Measurements from ENCODE around the gene CUX1.
"Not testable (repeated sequence)": the region's sequence is repeated elsewhere in the genome, so short reads cannot be mapped to it uniquely, and the experiment has no call there.

CUX1 gene

GRCh38 chr7:101869901-101870290 lies 52.5 kb downstream of the CUX1 start:
- no peak for DNase-seq (ENCODE audit: low read depth)

GRCh38 chr7:101870361-101871062 lies 53.1 kb downstream of the CUX1 start:
- DNase-seq (ENCODE audit: low read depth) = peak; percentile 79

- DNase-seq (ENCODE audit: low read depth) = no peak
Measured at GRCh38 chr7:101871351-101871750, 53.9 kb downstream of the CUX1 start.

GRCh38 chr7:101874028-101874427 lies 56.6 kb downstream of the CUX1 start:
- DNase-seq (ENCODE audit: low read depth) = peak; percentile 66

GRCh38 chr7:101875283-101875846 lies 57.9 kb downstream of the CUX1 start:
- DNase-seq (ENCODE audit: low read depth) = no peak

- no peak for DNase-seq (ENCODE audit: low read depth)
Measured at GRCh38 chr7:101877882-101878591, 60.6 kb downstream of the CUX1 start.

- DNase-seq (ENCODE audit: low read depth) = no peak
Measured at GRCh38 chr7:101878938-101879337, 61.5 kb downstream of the CUX1 start.

- no peak for DNase-seq (ENCODE audit: low read depth)
Measured at GRCh38 chr7:101879565-101879964, 62.1 kb downstream of the CUX1 start.

GRCh38 chr7:101880282-101881054 lies 63.0 kb downstream of the CUX1 start:
- no peak for DNase-seq (ENCODE audit: low read depth)

- DNase-seq (ENCODE audit: low read depth) = peak; percentile 97
Measured at GRCh38 chr7:101882005-101882421, 64.6 kb downstream of the CUX1 start.

GRCh38 chr7:101882595-101883564 lies 65.5 kb downstream of the CUX1 start:
- DNase-seq (ENCODE audit: low read depth) = peak; percentile 100

- DNase-seq (ENCODE audit: low read depth) = no peak
Measured at GRCh38 chr7:101884671-101885596, 67.5 kb downstream of the CUX1 start.

- no peak for DNase-seq (ENCODE audit: low read depth)
Measured at GRCh38 chr7:101885597-101885955, 68.2 kb downstream of the CUX1 start.

GRCh38 chr7:101887352-101887751 lies 69.9 kb downstream of the CUX1 start:
- DNase-seq (ENCODE audit: low read depth) = not testable (repeated sequence)

GRCh38 chr7:101888564-101888963 lies 71.1 kb downstream of the CUX1 start:
- not testable (repeated sequence) for DNase-seq (ENCODE audit: low read depth)

- DNase-seq (ENCODE audit: low read depth) = no peak
Measured at GRCh38 chr7:101890749-101891523, 73.5 kb downstream of the CUX1 start.

- peak; percentile 82 for DNase-seq (ENCODE audit: low read depth)
Measured at GRCh38 chr7:101891936-101892640, 74.7 kb downstream of the CUX1 start.

GRCh38 chr7:101893341-101894082 lies 76.1 kb downstream of the CUX1 start:
- no peak for DNase-seq (ENCODE audit: low read depth)
